Subcutaneous abdominal adipose tissue (tissue), 5 donors: Measurements from ENCODE around the gene SLC7A7.
"Not testable (repeated sequence)": the region's sequence is repeated elsewhere in the genome, so short reads cannot be mapped to it uniquely, and the experiment has no call there.

Experiments used
- H3K27ac ChIP-seq: one replicate; pipeline ENCODE4 v1.7.0; 2013; ENCODE audit warnings: low read depth, mild to moderate bottlenecking, inconsistent platforms, low read length, moderate library complexity
- H3K27me3 ChIP-seq, 5 donors: one replicate each; pipeline ENCODE4 v1.7.0; 2013; ENCODE audit warnings: low read length in 5 of 5, inconsistent platforms in 1 of 5; ENCODE audit not compliant: control insufficient read depth in 5 of 5, insufficient read depth in 4 of 5
- H3K36me3 ChIP-seq, 5 donors: one replicate each; pipeline ENCODE4 v1.7.0; 2013; ENCODE audit warnings: low read length in 5 of 5; ENCODE audit not compliant: control insufficient read depth in 5 of 5, insufficient read depth in 5 of 5
- H3K4me1 ChIP-seq, 5 donors: one replicate each; pipeline ENCODE4 v1.7.0; 2013; ENCODE audit warnings: low read length in 5 of 5, mild to moderate bottlenecking in 3 of 5, moderate library complexity in 1 of 5; ENCODE audit not compliant: control insufficient read depth in 5 of 5, insufficient read depth in 5 of 5
- H3K4me3 ChIP-seq, 5 donors: one replicate each; pipeline ENCODE4 v1.7.0; 2013; ENCODE audit warnings: low read length in 5 of 5, low read depth in 1 of 5
- H3K9ac ChIP-seq, 5 donors: one replicate each; pipeline ENCODE4 v1.7.0; 2013; ENCODE audit warnings: low read length in 5 of 5, mild to moderate bottlenecking in 4 of 5, moderate library complexity in 3 of 5
- H3K9me3 ChIP-seq, 5 donors: one replicate each; pipeline ENCODE4 v1.7.0; 2013; ENCODE audit warnings: low read length in 5 of 5; ENCODE audit not compliant: control insufficient read depth in 5 of 5
- donor health status: healthy.
- donor health status: healthy.
- donor health status: healthy.
- donor health status: healthy.
- donor health status: healthy.

The SLC7A7 gene

GRCh38 chr14:22794551-22794951 is 20.7 kb downstream of the SLC7A7 start:
- Histone ChIP-seq H3K9me3 (no peaks in the 10 kb centered on the region), H3K4me3 (no peak overlapping the region), H3K36me3 (no peaks in the 10 kb centered on the region), H3K4me1 (peaks cover 0 to 9% (median 4%) of the 10 kb centered on the region in 5 donors), H3K27ac (no peak overlapping the region), H3K9ac (no peak overlapping the region), H3K27me3 (no peaks in the 10 kb centered on the region)

- Histone ChIP-seq H3K36me3 (no peaks in the 10 kb centered on the region), H3K27me3 (no peaks in the 10 kb centered on the region), H3K27ac (no peak overlapping the region), H3K4me3 (no peak overlapping the region), H3K9me3 (no peaks in the 10 kb centered on the region), H3K4me1 (peaks cover 0 to 9% (median 3%) of the 10 kb centered on the region in 5 donors), H3K9ac (no peak overlapping the region)
Observed at GRCh38 chr14:22793976-22794375, 21.3 kb downstream of the SLC7A7 start.

GRCh38 chr14:22793550-22793949 is 21.7 kb downstream of the SLC7A7 start:
- H3K9me3 ChIP-seq, H3K27ac ChIP-seq, H3K4me1 ChIP-seq, H3K4me3 ChIP-seq, H3K27me3 ChIP-seq, H3K9ac ChIP-seq, H3K36me3 ChIP-seq: not testable (repeated sequence)

- no peak overlapping the region for H3K9ac ChIP-seq
- no peak overlapping the region for H3K27ac ChIP-seq
- no peaks in the 10 kb centered on the region for H3K27me3 ChIP-seq
- peaks cover 0 to 9% (median 0%) of the 10 kb centered on the region in 5 donors for H3K4me1 ChIP-seq
- H3K4me3 ChIP-seq, result no peak overlapping the region
- H3K36me3 ChIP-seq, result no peaks in the 10 kb centered on the region
- H3K9me3 ChIP-seq, result no peaks in the 10 kb centered on the region
Observed at GRCh38 chr14:22792158-22792557, 23.1 kb downstream of the SLC7A7 start.

- no peak overlapping the region for H3K4me3 ChIP-seq
- no peaks in the 10 kb centered on the region for H3K36me3 ChIP-seq
- H3K27ac ChIP-seq, result no peak overlapping the region
- H3K9me3 ChIP-seq, result no peaks in the 10 kb centered on the region
- no peak overlapping the region for H3K9ac ChIP-seq
- H3K27me3 ChIP-seq, result no peaks in the 10 kb centered on the region
- peaks cover 0 to 9% (median 0%) of the 10 kb centered on the region in 5 donors for H3K4me1 ChIP-seq
Observed at GRCh38 chr14:22791301-22791700, 23.9 kb downstream of the SLC7A7 start.

- Histone ChIP-seq H3K4me1 (peaks cover 0 to 5% (median under 1%) of the 10 kb centered on the region in 5 donors), H3K27ac (no peak overlapping the region), H3K36me3 (no peaks in the 10 kb centered on the region), H3K4me3 (no peak overlapping the region), H3K9me3 (no peaks in the 10 kb centered on the region), H3K9ac (no peak overlapping the region), H3K27me3 (no peaks in the 10 kb centered on the region)
Observed at GRCh38 chr14:22786685-22787084, 28.6 kb downstream of the SLC7A7 start.

GRCh38 chr14:22781301-22781991 is 33.8 kb downstream of the SLC7A7 start:
- H3K4me3 ChIP-seq, result no peak overlapping the region
- no peaks in the 10 kb centered on the region for H3K9me3 ChIP-seq
- no peak overlapping the region for H3K9ac ChIP-seq
- H3K27ac ChIP-seq, result no peak overlapping the region
- H3K36me3 ChIP-seq, result no peaks in the 10 kb centered on the region
- H3K4me1 ChIP-seq, result peaks cover 0 to 9% (median 3%) of the 10 kb centered on the region in 5 donors
- H3K27me3 ChIP-seq, result no peaks in the 10 kb centered on the region

- peaks cover 0 to 9% (median 3%) of the 10 kb centered on the region in 5 donors for H3K4me1 ChIP-seq
- H3K27ac ChIP-seq, result no peak overlapping the region
- no peaks in the 10 kb centered on the region for H3K9me3 ChIP-seq
- H3K36me3 ChIP-seq, result peaks cover 0 to 4% (median 0%) of the 10 kb centered on the region in 5 donors
- H3K4me3 ChIP-seq, result no peak overlapping the region
- no peaks in the 10 kb centered on the region for H3K27me3 ChIP-seq
- no peak overlapping the region for H3K9ac ChIP-seq
Observed at GRCh38 chr14:22780941-22781300, 34.3 kb downstream of the SLC7A7 start.

GRCh38 chr14:22780105-22780679 is 35.0 kb downstream of the SLC7A7 start:
- Histone ChIP-seq H3K36me3 (peaks cover 0 to 10% (median 2%) of the 10 kb centered on the region in 5 donors), H3K27ac (no peak overlapping the region), H3K9ac (no peak overlapping the region), H3K4me3 (no peak overlapping the region), H3K27me3 (no peaks in the 10 kb centered on the region), H3K9me3 (no peaks in the 10 kb centered on the region), H3K4me1 (peaks cover 0 to 9% (median 3%) of the 10 kb centered on the region in 5 donors)

GRCh38 chr14:22778084-22778483 is 37.2 kb downstream of the SLC7A7 start:
- Histone ChIP-seq H3K27me3 (no peaks in the 10 kb centered on the region), H3K4me1 (peaks cover 0 to 6% (median 3%) of the 10 kb centered on the region in 5 donors), H3K9me3 (no peaks in the 10 kb centered on the region), H3K9ac (no peak overlapping the region), H3K36me3 (peaks cover 0 to 29% (median 16%) of the 10 kb centered on the region in 5 donors), H3K4me3 (no peak overlapping the region), H3K27ac (no peak overlapping the region)
